HAP-1 (cell line): ENCODE data around the gene PI16.

ENCODE experiments used
- DNase-seq, 2 experiments: peaks; one replicate each; pipeline ENCODE4 v3.0.0-alpha.2; 2016 to 2020; ENCODE audit warnings: low spot score in 2 of 2
- H3K27me3 ChIP-seq: fragments of 250-450 bp; sonication (Bioruptor Pico); 2 replicates; pipeline ENCODE4 v1.5.1; 2020; ENCODE audit warnings: low read depth, mild to moderate bottlenecking, moderate library complexity
- H3K36me3 ChIP-seq: fragments of 250-450 bp; sonication (Bioruptor Pico); replicated peaks from 2 replicates; pipeline ENCODE4 v1.5.1; 2020; ENCODE audit warnings: mild to moderate bottlenecking
- H3K4me1 ChIP-seq: fragments of 250-450 bp; sonication (Bioruptor Pico); 2 replicates; pipeline ENCODE4 v1.5.1; 2020; ENCODE audit warnings: mild to moderate bottlenecking
- H3K4me3 ChIP-seq: fragments of 250-450 bp; sonication (Bioruptor Pico); 2 replicates; pipeline ENCODE4 v1.5.1; 2020; ENCODE audit warnings: mild to moderate bottlenecking, moderate library complexity
- H3K9me3 ChIP-seq: fragments of 250-450 bp; sonication (Bioruptor Pico); 2 replicates; pipeline ENCODE4 v1.5.1; 2020; ENCODE audit warnings: mild to moderate bottlenecking, moderate library complexity
- in situ Hi-C: fragments of 300-500 bp; cut with MboI; formaldehyde crosslinking; loops from 3 replicates; pipeline ENCODE4 v1.14.3; 2020; ENCODE audit warnings: low sequenced_read_pairs, inconsistent platforms, mixed read lengths

The PI16 gene

GRCh38 chr6:36998723-36999038 lies 44.1 kb downstream of the PI16 start:
- no peak for DNase-seq
- in situ Hi-C loops: no loop called here

GRCh38 chr6:36999061-36999750 lies 44.7 kb downstream of the PI16 start:
- Histone ChIP-seq H3K4me3 (no peak overlapping the region), H3K9me3 (no peaks in the 10 kb centered on the region), H3K4me1 (no peaks in the 10 kb centered on the region), H3K36me3 (no peaks in the 10 kb centered on the region), H3K27me3 (no peaks in the 10 kb centered on the region)
- no peak for DNase-seq
- in situ Hi-C loops: no loop called here

More at GRCh38 chr6:36998723-36999038, 44.1 kb downstream of the PI16 start:
- H3K36me3 ChIP-seq: no peaks in the 10 kb centered on the region
- no peaks in the 10 kb centered on the region for H3K4me1 ChIP-seq
- H3K27me3 ChIP-seq: no peaks in the 10 kb centered on the region
- no peaks in the 10 kb centered on the region for H3K9me3 ChIP-seq
- H3K4me3 ChIP-seq: no peak overlapping the region

DNA sequence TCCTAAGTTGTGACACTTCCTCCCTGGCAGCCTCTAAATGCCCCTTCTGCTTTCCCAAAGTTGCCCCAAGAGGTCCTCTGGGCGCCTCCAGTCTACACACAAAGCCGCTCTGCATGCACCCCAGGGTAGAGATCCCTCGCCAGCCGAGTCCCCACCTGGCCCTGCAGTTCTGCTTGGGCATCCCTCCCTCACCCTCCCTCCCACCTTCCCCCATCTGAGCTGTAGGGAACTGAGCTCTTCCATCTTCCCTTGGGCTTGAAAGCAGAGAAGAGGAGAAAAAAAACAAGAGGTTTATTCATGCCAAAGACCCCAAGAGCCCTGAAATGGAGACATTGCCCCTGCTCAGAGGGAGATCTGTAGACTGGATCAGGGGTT lies 45.2 kb downstream of the PI16 start:
- Histone ChIP-seq H3K4me3 (no peak overlapping the region), H3K27me3 (no peaks in the 10 kb centered on the region), H3K36me3 (no peaks in the 10 kb centered on the region), H3K9me3 (no peaks in the 10 kb centered on the region), H3K4me1 (no peaks in the 10 kb centered on the region)
- DNase-seq: no peak
- in situ Hi-C loops: loop anchor here (25.0 kb wide), 1 partner anchor 387 kb away; no protein-coding TSS in a partner anchor

DNA sequence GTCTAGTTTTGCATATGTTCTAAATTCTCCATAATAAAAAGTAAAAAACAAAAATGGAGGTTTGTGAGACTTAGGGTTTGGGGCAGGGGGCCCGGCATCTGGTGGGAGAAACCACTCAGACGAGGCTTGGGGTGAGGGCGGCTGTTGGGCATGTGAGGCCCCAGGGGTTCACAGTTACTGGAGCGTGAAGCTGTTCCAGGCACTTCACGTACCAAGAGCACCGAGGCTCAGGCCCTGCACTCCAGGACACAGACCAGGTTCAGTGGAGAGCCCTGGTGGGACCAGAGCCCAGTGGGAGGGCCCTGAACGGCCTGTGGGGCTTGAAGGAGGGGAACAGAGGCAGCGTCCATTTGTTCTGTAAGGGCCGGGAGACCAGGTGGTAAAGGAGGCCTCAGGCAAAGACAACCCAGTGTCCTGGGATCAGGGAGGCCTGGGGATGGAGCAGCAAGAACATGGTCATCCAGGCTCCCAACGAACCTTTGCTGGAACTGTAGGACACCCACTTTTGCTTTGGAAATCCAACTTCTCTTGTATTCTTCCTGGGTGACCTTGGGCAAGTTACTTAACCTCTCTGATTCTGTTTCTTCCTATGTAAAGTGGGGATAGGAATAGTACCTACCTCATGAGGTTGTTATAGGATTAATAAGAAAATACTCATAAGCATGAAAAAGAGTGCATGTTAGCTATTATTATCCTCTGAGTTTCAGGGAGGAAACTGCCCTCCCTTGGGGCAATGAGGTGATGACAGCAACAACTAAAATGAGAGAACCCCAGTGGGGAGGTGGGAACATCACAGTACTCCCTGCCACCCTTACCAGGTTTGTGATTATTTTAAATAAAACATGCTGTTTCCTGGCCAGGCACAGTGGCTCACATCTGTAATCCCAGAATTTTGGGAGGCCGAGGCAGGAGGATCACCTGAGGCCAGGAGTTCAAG lies 49.8 kb downstream of the PI16 start:
- no peak overlapping the region for H3K4me3 ChIP-seq
- no peaks in the 10 kb centered on the region for H3K36me3 ChIP-seq
- H3K4me1 ChIP-seq: no peaks in the 10 kb centered on the region
- no peak for DNase-seq
- no peaks in the 10 kb centered on the region for H3K9me3 ChIP-seq
- H3K27me3 ChIP-seq: no peaks in the 10 kb centered on the region
- in situ Hi-C loops: loop anchor here (25.0 kb wide), 1 partner anchor 392 kb away; no protein-coding TSS in a partner anchor

GRCh38 chr6:37005061-37005810 lies 50.7 kb downstream of the PI16 start, which contains the start of gene FGD2:
Gene FGD2 (plus strand): TSS chr6:37005655. CDS start chr6:37005818, 163 bp downstream.
- no peaks in the 10 kb centered on the region for H3K36me3 ChIP-seq
- in situ Hi-C loops: loop anchor here (25.0 kb wide), 1 partner anchor 393 kb away; no protein-coding TSS in a partner anchor
- no peak within 1 kb of the TSS for H3K4me3 ChIP-seq
- H3K4me1 ChIP-seq: no peaks in the 10 kb centered on the region
- H3K9me3 ChIP-seq: no peaks in the 10 kb centered on the region
- no peaks in the 10 kb centered on the region for H3K27me3 ChIP-seq
- no peak for DNase-seq

GRCh38 chr6:37005827-37006567 lies 51.5 kb downstream of the PI16 start:
- Histone ChIP-seq H3K9me3 (no peaks in the 10 kb centered on the region), H3K4me1 (no peaks in the 10 kb centered on the region), H3K27me3 (no peaks in the 10 kb centered on the region), H3K4me3 (no peak overlapping the region), H3K36me3 (no peaks in the 10 kb centered on the region)
- no peak for DNase-seq
- in situ Hi-C loops: loop anchor here (25.0 kb wide), 1 partner anchor 394 kb away; no protein-coding TSS in a partner anchor

GRCh38 chr6:37006793-37007339 lies 52.3 kb downstream of the PI16 start:
- Histone ChIP-seq H3K9me3 (no peaks in the 10 kb centered on the region), H3K4me1 (no peaks in the 10 kb centered on the region), H3K4me3 (no peak overlapping the region), H3K27me3 (no peaks in the 10 kb centered on the region), H3K36me3 (no peaks in the 10 kb centered on the region)
- in situ Hi-C loops: loop anchor here (25.0 kb wide), 1 partner anchor 395 kb away; no protein-coding TSS in a partner anchor
- no peak for DNase-seq

- in situ Hi-C loops: loop anchor here (25.0 kb wide), 1 partner anchor 395 kb away; no protein-coding TSS in a partner anchor
- Histone ChIP-seq H3K4me3 (no peak overlapping the region), H3K27me3 (no peaks in the 10 kb centered on the region), H3K9me3 (no peaks in the 10 kb centered on the region), H3K4me1 (no peaks in the 10 kb centered on the region), H3K36me3 (no peaks in the 10 kb centered on the region)
- DNase-seq: no peak
These were observed 53.0 kb downstream of the PI16 start for GRCh38 chr6:37007340-37008043.

DNA sequence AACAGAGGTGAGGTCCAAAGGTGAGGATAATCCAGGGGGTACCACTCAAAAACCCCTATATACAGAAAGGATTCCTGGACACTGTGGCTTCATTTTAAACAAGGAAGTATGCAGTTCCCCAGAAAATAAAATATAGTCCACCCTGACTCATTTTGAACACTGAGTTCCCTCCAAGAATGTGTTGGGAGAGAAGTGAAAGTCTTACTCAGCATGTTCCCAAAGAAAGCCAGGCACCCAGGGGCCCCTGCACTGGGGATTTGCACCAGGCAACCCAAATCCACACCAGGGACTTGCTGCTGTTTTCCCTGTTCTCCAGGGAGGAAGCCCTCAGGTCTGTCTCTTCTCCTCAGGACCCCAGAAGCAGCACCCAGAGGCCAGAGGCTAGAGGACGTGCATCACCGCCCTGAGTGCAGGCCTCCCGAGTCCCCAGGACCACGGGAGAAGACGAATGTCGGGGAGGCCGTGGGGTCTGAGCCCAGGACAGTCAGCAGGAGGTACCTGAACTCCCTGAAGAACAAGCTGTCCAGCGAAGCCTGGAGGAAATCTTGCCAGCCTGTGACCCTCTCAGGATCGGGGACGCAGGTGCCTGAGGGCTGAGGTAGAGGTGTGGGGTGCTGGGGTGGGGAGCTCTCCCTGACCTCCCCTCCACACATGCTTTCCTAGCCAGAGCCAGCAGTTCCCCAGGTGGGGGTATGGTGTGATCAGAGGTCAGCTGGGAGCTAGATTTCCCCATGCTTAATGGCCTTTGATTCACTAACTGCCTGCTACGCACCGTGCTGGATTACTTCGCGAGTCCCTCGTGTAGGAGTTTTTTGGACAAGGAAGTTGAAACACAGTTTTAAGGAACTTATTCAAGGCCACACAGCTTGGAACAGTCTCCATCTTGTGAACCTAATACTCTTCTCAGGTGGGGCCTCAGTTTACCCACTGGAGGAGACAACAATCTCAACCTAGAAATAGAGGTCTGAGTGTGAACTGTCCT lies 54.2 kb downstream of the PI16 start:
- DNase-seq: no peak
- in situ Hi-C loops: loop anchor here (25.0 kb wide), 1 partner anchor 396 kb away; no protein-coding TSS in a partner anchor
- Histone ChIP-seq H3K27me3 (no peaks in the 10 kb centered on the region), H3K36me3 (no peaks in the 10 kb centered on the region), H3K9me3 (no peaks in the 10 kb centered on the region), H3K4me1 (no peaks in the 10 kb centered on the region), H3K4me3 (no peak overlapping the region)

DNA sequence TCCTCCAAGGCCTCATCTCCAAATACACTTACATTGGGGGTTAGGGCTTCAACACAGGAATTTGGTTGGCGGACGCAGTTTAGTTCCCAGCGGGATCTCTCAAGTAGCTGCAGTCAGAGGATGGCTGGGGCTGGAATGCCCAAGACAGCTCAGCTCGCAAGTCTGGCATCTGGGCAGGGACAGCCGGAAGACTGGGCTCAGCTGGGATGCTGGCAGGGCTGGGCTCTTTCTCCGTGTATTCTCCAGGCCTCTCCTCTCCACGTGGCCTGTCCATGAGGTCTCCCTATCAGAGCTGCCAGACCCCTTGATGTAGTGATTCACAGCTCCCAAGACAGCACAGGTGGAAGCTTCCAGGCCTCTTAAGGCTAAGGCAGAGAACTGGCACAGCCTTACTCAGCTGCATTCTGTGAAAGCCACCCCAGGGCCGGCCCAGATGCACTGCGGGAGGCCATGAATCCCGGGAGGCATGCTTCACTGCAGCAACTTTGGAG lies 55.9 kb downstream of the PI16 start:
- DNase-seq: no peak
- no peaks in the 10 kb centered on the region for H3K27me3 ChIP-seq
- no peak overlapping the region for H3K4me3 ChIP-seq
- no peaks in the 10 kb centered on the region for H3K36me3 ChIP-seq
- in situ Hi-C loops: loop anchor here (25.0 kb wide), 1 partner anchor 398 kb away; no protein-coding TSS in a partner anchor
- H3K4me1 ChIP-seq: no peaks in the 10 kb centered on the region
- H3K9me3 ChIP-seq: no peaks in the 10 kb centered on the region

DNA sequence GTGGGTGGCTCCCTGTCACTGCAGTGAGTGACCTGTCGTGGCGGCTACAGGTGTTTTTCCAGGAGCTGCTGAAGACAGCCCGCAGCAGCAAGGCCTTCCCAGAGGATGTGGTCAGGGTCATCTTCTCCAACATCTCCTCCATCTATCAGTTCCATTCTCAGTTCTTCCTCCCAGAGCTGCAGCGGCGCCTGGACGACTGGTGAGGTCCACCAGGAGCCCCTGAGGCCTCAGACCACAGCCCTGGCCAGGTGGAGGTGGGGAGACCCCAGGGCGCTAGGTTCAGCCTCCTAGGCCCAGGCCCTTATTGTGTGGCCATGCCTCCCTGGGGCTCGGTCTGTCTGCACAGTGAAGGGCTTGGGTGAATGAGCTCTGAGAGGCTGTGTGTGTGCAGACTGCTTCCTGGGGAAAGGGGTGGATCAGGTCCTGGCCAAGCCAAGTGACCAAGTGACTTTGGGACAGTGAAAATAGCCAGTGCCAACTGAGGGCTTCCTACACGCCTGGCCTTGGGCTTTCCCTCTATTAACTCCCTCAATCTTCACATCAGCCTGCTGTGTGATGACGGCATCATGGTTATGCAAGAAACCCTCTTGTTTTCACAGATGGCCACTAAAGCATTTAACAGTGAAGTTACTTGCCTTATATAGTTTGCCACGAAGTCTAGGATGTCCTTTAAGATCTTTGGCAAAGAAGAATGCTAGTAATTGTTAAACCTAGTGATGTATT lies 57.3 kb downstream of the PI16 start:
- no peak overlapping the region for H3K4me3 ChIP-seq
- H3K36me3 ChIP-seq: no peaks in the 10 kb centered on the region
- no peaks in the 10 kb centered on the region for H3K4me1 ChIP-seq
- in situ Hi-C loops: loop anchor here (25.0 kb wide), 1 partner anchor 400 kb away; no protein-coding TSS in a partner anchor
- no peaks in the 10 kb centered on the region for H3K27me3 ChIP-seq
- no peak for DNase-seq
- H3K9me3 ChIP-seq: no peaks in the 10 kb centered on the region
